Measurements from ENCODE around the gene CXorf58.

Gene CXorf58

GRCh38 chrX:23911126-23911835, 3.5 kb downstream of the CXorf58 start:
- no peak overlapping the region for H2AFZ ChIP-seq (ENCODE audit: low read length)
- H3K79me2 ChIP-seq (ENCODE audit: insufficient read depth, low read length): peaks cover 5% of the 10 kb centered on the region
- no peaks in the 10 kb centered on the region for H3K27me3 ChIP-seq (ENCODE audit: insufficient read depth, low read length, poor library complexity, severe bottlenecking)
- H3K4me3 ChIP-seq (ENCODE audit: low read length, poor library complexity, severe bottlenecking): no peak overlapping the region
- H3K9me3 ChIP-seq (ENCODE audit: insufficient read depth, low read depth, low read length): no peaks in the 10 kb centered on the region
- no peaks in the 10 kb centered on the region for H3K36me3 ChIP-seq (ENCODE audit: insufficient read depth, low read length)
- H3F3A ChIP-seq (ENCODE audit: low read depth): no peaks in the 10 kb centered on the region
- no peak overlapping the region for H3K4me2 ChIP-seq (ENCODE audit: low read depth, low read length, poor library complexity, severe bottlenecking)
- no peak for TF ChIP-seq CTCF (conservative IDR thresholded peaks at IDR 0.05; ENCODE audit: low read length)
- no peak for TF ChIP-seq EZH2phosphoT487 (IDR thresholded peaks at IDR 0.05; ENCODE audit: borderline replicate concordance)
- peaks cover 11% of the 10 kb centered on the region for H3K4me1 ChIP-seq (ENCODE audit: insufficient read depth, low read length, poor library complexity, severe bottlenecking)
- no peak overlapping the region for H3K9ac ChIP-seq (ENCODE audit: low read depth, low read length, poor library complexity, severe bottlenecking)
- H4K20me1 ChIP-seq (ENCODE audit: insufficient read depth, low read length, poor library complexity, severe bottlenecking): no peaks in the 10 kb centered on the region
- H3K9me2 ChIP-seq (replicated peaks; ENCODE audit: low read depth, low read length): no peaks in the 10 kb centered on the region

- no peaks in the 10 kb centered on the region for H3K27me3 ChIP-seq (ENCODE audit: insufficient read depth, low read length, poor library complexity, severe bottlenecking)
- no peak overlapping the region for H3K9ac ChIP-seq (ENCODE audit: low read depth, low read length, poor library complexity, severe bottlenecking)
- no peak overlapping the region for H3K4me2 ChIP-seq (ENCODE audit: low read depth, low read length, poor library complexity, severe bottlenecking)
- no peaks in the 10 kb centered on the region for H3F3A ChIP-seq (ENCODE audit: low read depth)
- H2AFZ ChIP-seq (ENCODE audit: low read length): no peak overlapping the region
- no peaks in the 10 kb centered on the region for H3K36me3 ChIP-seq (ENCODE audit: insufficient read depth, low read length)
- H4K20me1 ChIP-seq (ENCODE audit: insufficient read depth, low read length, poor library complexity, severe bottlenecking): no peaks in the 10 kb centered on the region
- no peaks in the 10 kb centered on the region for H3K79me2 ChIP-seq (ENCODE audit: insufficient read depth, low read length)
- no peaks in the 10 kb centered on the region for H3K4me1 ChIP-seq (ENCODE audit: insufficient read depth, low read length, poor library complexity, severe bottlenecking)
- no peak overlapping the region for H3K4me3 ChIP-seq (ENCODE audit: low read length, poor library complexity, severe bottlenecking)
- no peaks in the 10 kb centered on the region for H3K9me2 ChIP-seq (replicated peaks; ENCODE audit: low read depth, low read length)
- TF ChIP-seq CTCF (conservative IDR thresholded peaks at IDR 0.05; ENCODE audit: low read length) (no peak), EZH2phosphoT487 (IDR thresholded peaks at IDR 0.05; ENCODE audit: borderline replicate concordance) (no peak)
- H3K9me3 ChIP-seq (ENCODE audit: insufficient read depth, low read depth, low read length): no peaks in the 10 kb centered on the region
Measured at GRCh38 chrX:23919148-23919547, 11.3 kb downstream of the CXorf58 start.

GRCh38 chrX:23919706-23920320, 12.0 kb downstream of the CXorf58 start:
- Histone ChIP-seq H3K36me3 (ENCODE audit: insufficient read depth, low read length) (no peaks in the 10 kb centered on the region), H3K4me2 (ENCODE audit: low read depth, low read length, poor library complexity, severe bottlenecking) (no peak overlapping the region), H4K20me1 (ENCODE audit: insufficient read depth, low read length, poor library complexity, severe bottlenecking) (no peaks in the 10 kb centered on the region), H3K4me3 (ENCODE audit: low read length, poor library complexity, severe bottlenecking) (no peak overlapping the region), H3K79me2 (ENCODE audit: insufficient read depth, low read length) (no peaks in the 10 kb centered on the region), H3K4me1 (ENCODE audit: insufficient read depth, low read length, poor library complexity, severe bottlenecking) (no peaks in the 10 kb centered on the region), H2AFZ (ENCODE audit: low read length) (no peak overlapping the region), H3K9ac (ENCODE audit: low read depth, low read length, poor library complexity, severe bottlenecking) (no peak overlapping the region), H3K27me3 (ENCODE audit: insufficient read depth, low read length, poor library complexity, severe bottlenecking) (no peaks in the 10 kb centered on the region), H3K9me2 (replicated peaks; ENCODE audit: low read depth, low read length) (no peaks in the 10 kb centered on the region), H3K9me3 (ENCODE audit: insufficient read depth, low read depth, low read length) (no peaks in the 10 kb centered on the region), H3F3A (ENCODE audit: low read depth) (no peaks in the 10 kb centered on the region)
- 0 out of 2 replicates have a peak, but pooled peaks have one; percentile 11 for TF ChIP-seq CTCF (conservative IDR thresholded peaks at IDR 0.05; ENCODE audit: low read length)
- no peak for TF ChIP-seq EZH2phosphoT487 (IDR thresholded peaks at IDR 0.05; ENCODE audit: borderline replicate concordance)
